Left ventricle myocardium superior (tissue), 1 donor: ENCODE results near the gene NMT2. TPM values are rescaled to one million over a fixed set of nuclear protein-coding genes. Genes with fewer than 3 reads are reported as not detected.
"Not testable (repeated sequence)": the region's sequence is repeated elsewhere in the genome, so short reads cannot be mapped to it uniquely, and the experiment has no call there.

Experiments used
- ATAC-seq: fragments of 200-7000 bp; cut with Tn5 transposase; one replicate; pipeline ENCODE4 v1.9.1; 2020; ENCODE audit warnings: mild to moderate bottlenecking, moderate library complexity
- DNase-seq: peaks from one replicate; pipeline ENCODE4 v3.0.0-alpha.2; 2020
- intact Hi-C: fragments of 100-400 bp; cut with micrococcal nuclease; formaldehyde crosslinking; loops from one replicate; pipeline ENCODE4 v1.11.0; 2022
- long read RNA-seq: library from polyadenylated mRNA; unstranded; transcript quantifications from one replicate; pipeline ENCODE4 v2.0.0, GENCODE V29; 2021
- total RNA-seq: library from RNA; stranded (reverse); fragmentation: NEBNext Ultra II Directional; extraction: Animal tissue kit (Norgen Biotek cat#: 25700); gene quantifications from one replicate; pipeline ENCODE4 v1.2.1, GENCODE V29; 2021
- donor health status: DM: no; HTN: yes; CAD: no; lungs with severe emphysema.

NMT2 gene
- total RNA-seq: 14.9 TPM
- long read RNA-seq, partial matches to known transcripts: 2 of 9 reads
- long read RNA-seq, other reads (novel, unspliced or antisense): 5 of 9 reads

DNA sequence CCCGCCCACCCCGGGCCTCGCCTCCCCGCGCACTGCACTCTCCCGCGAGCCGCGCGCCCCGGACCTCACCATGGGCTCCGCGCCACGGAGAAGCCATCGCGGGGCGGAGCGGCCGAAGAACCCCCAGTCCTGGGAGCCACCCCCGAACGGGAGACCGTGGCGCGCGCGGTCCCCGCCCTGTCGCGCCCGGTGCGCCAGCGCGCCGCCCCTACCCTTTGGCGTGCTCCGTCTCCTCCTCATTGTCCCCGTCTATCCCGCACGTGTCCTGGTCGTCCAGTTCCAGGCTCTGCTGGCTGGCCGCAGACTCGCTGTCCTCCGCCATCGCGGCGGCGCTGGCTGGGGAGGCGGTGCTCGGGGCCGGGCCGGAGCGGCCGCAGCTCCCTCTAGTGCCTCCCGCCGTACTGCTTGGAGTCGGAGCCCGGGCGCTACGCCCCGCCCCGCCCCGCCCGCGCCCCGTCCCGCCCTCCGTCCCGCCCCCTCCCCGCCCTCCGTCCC lies at the start of gene NMT2:
TSS of gene NMT2 (minus strand) at position 403 of the 495 bp plus-strand sequence. CDS start at position 322, 81 bp downstream.
- peak; percentile 93 for DNase-seq
- ATAC-seq: peak; percentile 89
- intact Hi-C loops: no loop called here

DNA sequence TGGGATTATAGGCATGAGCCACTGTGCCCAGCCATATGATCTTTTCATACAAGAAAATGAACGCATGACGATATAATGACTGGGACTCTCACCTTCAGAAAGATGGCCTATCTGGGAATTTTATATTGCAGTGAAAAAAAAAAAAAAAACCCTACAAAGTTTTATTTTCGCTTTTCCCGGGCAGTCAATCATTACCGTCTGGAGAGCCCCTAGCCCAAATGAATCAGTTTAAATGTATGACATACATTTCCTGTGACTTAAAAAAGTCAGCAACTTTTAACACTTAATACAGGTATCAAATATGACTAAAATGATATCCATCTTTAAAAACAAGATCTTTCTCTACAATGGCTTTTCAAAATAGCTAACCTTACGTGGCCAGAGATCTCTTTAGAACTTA lies 48.2 kb upstream of the NMT2 start:
- ATAC-seq: no peak
- no peak for DNase-seq
- intact Hi-C loops: no loop called here

DNA sequence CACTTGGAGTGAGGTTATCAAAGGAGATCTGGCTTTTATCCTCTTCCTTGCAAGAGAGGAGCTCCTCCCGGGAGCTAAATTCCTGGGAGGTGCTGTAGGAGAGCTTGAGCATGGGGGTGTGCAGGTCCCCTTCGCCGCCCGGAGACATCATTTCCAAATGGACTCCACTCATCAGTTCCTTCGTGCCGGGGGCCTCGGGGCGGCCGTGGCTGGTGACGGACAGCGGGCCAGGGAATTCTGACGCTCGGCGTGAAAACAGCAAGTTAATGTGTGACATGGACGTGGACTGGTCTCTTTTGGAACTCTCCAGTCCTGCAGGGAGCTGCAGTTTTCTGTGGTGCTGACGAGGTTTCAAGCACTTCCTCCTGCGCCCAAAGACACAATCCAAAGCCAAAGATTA lies 45.7 kb upstream of the NMT2 start:
- DNase-seq (no peak), ATAC-seq (no peak)
- intact Hi-C loops: no loop called here

DNA sequence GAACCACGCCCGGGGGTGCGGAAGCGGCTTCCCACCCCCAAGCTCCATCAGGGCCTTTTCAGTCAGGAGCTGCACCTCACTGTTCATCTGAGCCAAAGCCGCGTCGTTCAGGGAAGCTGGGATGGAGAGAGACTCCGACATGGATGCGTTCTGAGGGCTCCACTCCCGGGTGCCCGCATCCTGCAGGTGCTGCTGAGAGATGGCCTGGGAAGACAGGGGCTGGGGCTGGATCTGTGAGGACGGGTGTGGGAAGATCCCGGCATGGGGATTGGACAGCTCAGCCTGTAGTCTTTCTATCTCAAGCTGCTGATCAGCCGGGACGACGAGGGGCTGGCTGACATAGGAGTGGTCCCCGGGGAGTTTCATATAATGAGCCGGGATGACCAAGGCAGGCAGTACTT lies 45.0 kb upstream of the NMT2 start:
- ATAC-seq (no peak), DNase-seq (no peak)
- intact Hi-C loops: no loop called here

DNA sequence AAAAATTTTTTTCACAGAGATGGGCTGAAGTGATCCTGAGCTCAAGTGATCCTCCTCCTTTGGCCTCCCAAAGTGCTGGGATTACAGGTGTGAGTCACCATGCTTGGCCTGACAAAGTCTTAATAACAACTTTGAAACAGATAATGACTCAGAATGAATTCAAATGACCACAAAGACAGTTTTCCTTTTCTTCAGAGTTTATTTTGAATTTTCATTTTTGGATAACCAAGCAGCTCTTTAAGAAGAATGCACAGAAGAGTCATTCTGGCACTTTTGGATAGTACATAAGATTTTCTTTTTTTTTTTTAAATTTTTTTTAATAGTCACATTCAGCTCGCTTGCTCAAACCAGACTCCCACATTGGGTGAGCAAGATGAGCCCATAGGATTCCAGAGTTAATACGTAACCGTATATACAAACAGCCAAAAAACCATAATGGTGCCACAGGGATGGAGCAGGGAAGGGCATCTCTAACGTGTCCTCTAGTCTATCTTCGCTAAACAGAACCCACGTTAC lies 43.0 kb upstream of the NMT2 start:
- DNase-seq: no peak
- no peak for ATAC-seq
- intact Hi-C loops: no loop called here

GRCh38 chr10:15210521-15210920 lies 42.0 kb upstream of the NMT2 start:
- DNase-seq (no peak), ATAC-seq (no peak)
- intact Hi-C loops: no loop called here

DNA sequence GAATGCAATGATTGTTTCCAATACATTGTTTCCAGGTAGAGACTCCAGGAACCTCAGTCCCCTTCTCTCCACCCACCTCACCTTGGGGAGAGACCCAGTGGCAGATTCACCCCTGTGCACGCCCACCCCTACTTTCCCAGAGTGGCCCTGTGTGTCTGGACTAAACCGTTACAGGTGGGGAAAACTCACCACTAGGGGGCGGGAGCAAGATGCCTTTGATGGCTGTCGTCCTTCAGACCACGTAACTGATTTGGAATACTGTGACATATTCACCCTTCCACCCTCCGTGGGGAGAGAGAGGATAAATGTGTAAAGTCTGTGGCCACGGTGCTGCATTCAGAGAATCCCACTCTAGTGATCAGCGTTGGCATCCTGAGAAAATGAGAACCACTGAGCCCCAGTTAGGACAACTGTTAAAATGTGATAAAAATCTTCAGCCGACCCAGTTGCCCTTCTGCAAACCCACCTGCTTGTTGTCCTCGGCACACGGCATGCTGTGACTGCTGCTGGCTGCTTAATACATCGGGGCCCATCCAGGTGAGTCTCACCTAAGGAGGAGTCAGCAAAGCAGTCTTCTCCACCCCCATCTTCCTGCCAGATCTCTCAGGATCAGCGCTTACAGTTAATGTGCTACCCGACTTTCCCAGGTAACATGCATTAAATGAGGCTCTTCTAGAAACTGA lies 41.5 kb upstream of the NMT2 start:
- ATAC-seq (peak; percentile 92), DNase-seq (peak; percentile 78)
- intact Hi-C loops: no loop called here

GRCh38 chr10:15208221-15208620 lies 39.7 kb upstream of the NMT2 start:
- intact Hi-C loops: no loop called here
- DNase-seq (no peak), ATAC-seq (no peak)

DNA sequence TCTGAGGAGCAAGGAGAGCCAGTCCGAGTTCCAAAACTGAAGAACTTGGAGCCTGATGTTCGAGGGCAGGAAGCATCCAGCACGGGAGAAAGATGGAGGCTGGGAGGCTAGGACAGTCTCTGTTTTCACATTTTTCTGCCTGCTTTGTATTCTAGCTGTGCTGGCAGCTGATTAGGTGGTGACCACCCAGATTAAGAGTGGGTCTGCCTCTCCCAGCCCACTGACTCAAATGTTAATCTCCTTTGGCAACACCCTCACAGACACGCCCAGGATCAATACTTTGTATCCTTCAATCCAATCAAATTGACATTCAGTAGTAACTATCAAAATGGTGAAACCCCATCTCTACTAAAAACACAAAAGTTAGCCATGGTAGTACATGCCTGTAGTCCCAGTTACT lies 38.9 kb upstream of the NMT2 start:
- intact Hi-C loops, ATAC-seq, DNase-seq: not testable (repeated sequence)

DNA sequence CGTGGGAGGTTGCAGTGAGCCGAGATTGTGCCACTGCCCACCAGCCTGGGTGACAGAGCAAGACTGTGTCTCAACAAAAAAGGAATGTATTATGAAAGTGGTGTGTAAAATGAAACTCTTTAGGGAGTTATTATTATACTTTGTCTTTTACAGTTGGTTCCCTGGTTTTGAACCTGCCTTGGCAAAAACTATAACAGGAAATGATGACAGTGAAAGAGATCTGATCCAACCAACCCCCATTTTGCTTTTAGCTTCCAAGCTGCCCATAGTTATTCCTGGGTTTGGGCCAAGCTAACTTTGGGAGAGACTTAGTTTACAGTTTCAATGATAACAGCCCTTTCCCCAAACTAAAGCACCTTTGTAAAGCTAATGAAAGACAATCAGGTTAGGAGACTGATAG lies 34.1 kb upstream of the NMT2 start:
- intact Hi-C loops: no loop called here
- DNase-seq (no peak), ATAC-seq (no peak)

GRCh38 chr10:15202301-15202621 lies 33.8 kb upstream of the NMT2 start:
- DNase-seq, intact Hi-C loops, ATAC-seq: not testable (repeated sequence)

DNA sequence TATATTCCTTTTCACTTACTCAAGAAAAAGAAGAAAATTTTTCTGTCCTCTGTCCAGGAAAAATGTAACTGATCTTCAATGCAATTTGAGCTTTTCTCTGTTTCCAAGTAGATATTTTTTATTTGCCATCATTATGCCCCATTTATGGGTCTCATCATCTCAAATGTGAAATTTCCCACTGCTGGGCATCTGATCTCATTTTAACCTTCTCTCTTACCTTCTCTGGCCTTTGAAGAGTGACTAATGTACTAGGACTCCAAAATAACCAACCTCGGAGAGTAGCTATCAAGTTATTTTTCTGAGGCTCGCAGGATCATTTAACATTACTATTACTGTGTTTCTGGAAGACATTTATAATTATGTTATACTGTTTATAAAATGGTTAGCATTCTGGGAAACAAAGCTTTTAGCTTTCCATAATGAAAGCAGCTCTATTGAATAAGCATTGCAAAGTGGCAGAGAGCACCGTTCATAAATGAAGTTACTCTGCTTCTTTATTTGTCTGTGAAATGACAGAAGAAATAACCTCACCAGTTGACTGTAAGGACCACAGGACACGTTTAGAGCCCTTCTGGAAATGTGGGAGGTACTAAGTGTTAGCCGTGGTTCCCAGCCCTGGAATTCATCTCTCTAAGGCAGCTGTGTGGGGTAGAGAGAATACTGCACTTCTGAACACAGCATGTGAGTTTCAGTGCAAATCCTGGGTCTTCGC lies 33.3 kb upstream of the NMT2 start:
- no peak for DNase-seq
- intact Hi-C loops: no loop called here
- no peak for ATAC-seq

- intact Hi-C loops: no loop called here
- DNase-seq: no peak
- peak; percentile 52 for ATAC-seq
Observed at GRCh38 chr10:15200626-15201025, 32.1 kb upstream of the NMT2 start.

- intact Hi-C loops: no loop called here
- no peak for ATAC-seq
- no peak for DNase-seq
Observed at GRCh38 chr10:15197911-15198310, 29.4 kb upstream of the NMT2 start.

DNA sequence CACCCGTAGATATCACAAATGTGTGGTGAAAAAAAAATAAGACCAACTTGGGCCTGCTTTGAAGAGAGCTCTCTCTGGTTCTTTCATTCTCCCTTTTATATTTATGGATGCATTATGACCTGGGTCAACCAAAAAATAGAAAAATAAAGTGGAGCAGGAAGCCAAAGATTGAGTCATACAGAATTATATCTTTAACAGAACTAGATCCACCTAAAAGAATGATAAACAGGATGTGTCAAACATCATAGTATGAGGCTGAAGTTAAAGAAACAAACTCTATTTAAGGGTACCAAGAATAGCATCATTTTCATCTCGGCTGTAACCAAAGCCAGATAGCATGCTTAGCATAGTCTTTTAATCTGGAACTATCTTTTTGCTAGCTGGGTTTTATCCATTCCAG lies 28.8 kb upstream of the NMT2 start:
- no peak for DNase-seq
- ATAC-seq: no peak

GRCh38 chr10:15196021-15196834 lies 27.7 kb upstream of the NMT2 start:
- DNase-seq: peak; percentile 47
- intact Hi-C loops: no loop called here
- peak; percentile 71 for ATAC-seq

More for the DNA sequence above, 28.8 kb upstream of the NMT2 start:
- intact Hi-C loops: no loop called here

GRCh38 chr10:15189133-15189885 lies 20.8 kb upstream of the NMT2 start:
- DNase-seq (no peak), ATAC-seq (no peak)
- intact Hi-C loops: no loop called here

DNA sequence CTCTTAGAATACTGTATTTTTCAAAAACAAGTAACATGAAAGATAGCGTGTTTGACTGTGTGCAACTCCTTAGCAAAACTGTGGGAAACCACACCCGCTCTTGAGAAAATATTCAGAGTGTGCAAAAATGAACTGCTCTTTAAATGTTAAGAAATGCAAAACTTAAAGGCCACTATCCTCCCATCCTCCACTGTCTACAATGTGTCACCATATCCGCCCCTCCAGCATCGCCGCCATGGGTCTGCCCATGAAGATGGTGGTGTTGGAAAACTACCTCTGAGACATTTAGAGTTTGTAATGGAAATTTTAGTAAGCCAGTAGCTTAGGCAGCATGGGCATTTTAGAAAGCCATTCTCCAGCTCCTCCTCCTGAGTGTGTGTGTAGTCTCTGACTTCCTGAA lies 20.1 kb upstream of the NMT2 start:
- intact Hi-C loops: no loop called here

More for the DNA sequence above, 20.1 kb upstream of the NMT2 start:
- DNase-seq (no peak), ATAC-seq (no peak)
